Heart left ventricle (tissue), 13 donors: Measurements from ENCODE around the gene CLDN4.

Source experiments
- POLR2A ChIP-seq, 2 donors: fragments of 450-650 bp; IDR thresholded peaks; one replicate each; pipeline ENCODE4 v1.6.1; 2017; ENCODE audit warnings: antibody characterized with exemption in 2 of 2, mild to moderate bottlenecking in 2 of 2, moderate library complexity in 2 of 2
- TF ChIP-seq, protein P1 (sequence below), 12 donors: fragments of 200-600 bp; sonication (generic) in 4 of 12; IDR thresholded peaks; one replicate each; pipeline versions ENCODE4 v1.5.0 to v1.8.0; 2018 to 2022; ENCODE audit warnings: antibody characterized with exemption in 12 of 12, mild to moderate bottlenecking in 5 of 12
- donor health status: ischemic (EF 13 %, LVEDD 7.1; RV severe dilation, severe dysfunction).
- donor health status: DM: no; HTN: yes; CAD: no.
- donor health status: DM: no; HTN: no; CAD: no.
- donor health status: ischemic (EF 25% LVEDD 6.9; RV normal size, moderate dysfunction).
- donor health status: ischemic (EF 25% LVEDD 5.7; RV mildly dilated, moderate dysfunction).
- donor health status: ischemic (EF 35%, LVEDD 5.7; RV mildly dilated, moderate dysfunction).
- donor health status: nonischemic (EF 11% LVEDD 7.7; RV severe dilation, severe dysfunction).
- donor health status: DM: yes; HTN: yes; CAD: no.
- donor health status: PGD.
- donor health status: ischemic (EF 29% LVEDD 5.4; RV normal size, mild dysfunction).
- donor health status: nonischemic (EF 23%, LVEDD 6.1; RV moderate dilation, normal function).

DNA sequence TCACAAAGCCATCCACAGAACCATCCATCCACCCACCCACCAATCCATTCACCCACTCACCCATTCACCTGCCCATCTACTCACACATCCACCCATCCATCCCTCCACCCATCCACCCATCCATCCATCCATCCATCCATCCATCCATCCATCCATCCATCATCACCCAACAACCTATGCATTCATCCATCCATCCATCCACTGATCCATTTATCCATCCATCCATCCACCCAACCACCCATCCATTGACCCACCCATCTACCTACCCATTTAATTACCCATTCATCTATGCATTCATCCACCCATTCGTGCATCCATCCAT, 35.6 kb downstream of the CLDN4 start:
- TF ChIP-seq, protein P1, sequence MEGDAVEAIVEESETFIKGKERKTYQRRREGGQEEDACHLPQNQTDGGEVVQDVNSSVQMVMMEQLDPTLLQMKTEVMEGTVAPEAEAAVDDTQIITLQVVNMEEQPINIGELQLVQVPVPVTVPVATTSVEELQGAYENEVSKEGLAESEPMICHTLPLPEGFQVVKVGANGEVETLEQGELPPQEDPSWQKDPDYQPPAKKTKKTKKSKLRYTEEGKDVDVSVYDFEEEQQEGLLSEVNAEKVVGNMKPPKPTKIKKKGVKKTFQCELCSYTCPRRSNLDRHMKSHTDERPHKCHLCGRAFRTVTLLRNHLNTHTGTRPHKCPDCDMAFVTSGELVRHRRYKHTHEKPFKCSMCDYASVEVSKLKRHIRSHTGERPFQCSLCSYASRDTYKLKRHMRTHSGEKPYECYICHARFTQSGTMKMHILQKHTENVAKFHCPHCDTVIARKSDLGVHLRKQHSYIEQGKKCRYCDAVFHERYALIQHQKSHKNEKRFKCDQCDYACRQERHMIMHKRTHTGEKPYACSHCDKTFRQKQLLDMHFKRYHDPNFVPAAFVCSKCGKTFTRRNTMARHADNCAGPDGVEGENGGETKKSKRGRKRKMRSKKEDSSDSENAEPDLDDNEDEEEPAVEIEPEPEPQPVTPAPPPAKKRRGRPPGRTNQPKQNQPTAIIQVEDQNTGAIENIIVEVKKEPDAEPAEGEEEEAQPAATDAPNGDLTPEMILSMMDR (IDR thresholded peaks at IDR 0.05) = no peak
- TF ChIP-seq POLR2A (IDR thresholded peaks at IDR 0.05) = no peak
